NK-92 treated with Interleukin-12 subunit alpha and Interleukin-12 subunit beta, amount 100 ng/mL, for 24 hours (cell line): Measurements from ENCODE around the gene MRM2.
A peak's percentile ranks its signal among the peaks of the same experiment; 100 is the strongest.
"Not testable (repeated sequence)": the region's sequence is repeated elsewhere in the genome, so short reads cannot be mapped to it uniquely, and the experiment has no call there.

Source experiments
- DNase-seq: peaks from one replicate; lab custom pipeline; 2025; lab: John Stamatoyannopoulos, UW

MRM2 gene

DNA sequence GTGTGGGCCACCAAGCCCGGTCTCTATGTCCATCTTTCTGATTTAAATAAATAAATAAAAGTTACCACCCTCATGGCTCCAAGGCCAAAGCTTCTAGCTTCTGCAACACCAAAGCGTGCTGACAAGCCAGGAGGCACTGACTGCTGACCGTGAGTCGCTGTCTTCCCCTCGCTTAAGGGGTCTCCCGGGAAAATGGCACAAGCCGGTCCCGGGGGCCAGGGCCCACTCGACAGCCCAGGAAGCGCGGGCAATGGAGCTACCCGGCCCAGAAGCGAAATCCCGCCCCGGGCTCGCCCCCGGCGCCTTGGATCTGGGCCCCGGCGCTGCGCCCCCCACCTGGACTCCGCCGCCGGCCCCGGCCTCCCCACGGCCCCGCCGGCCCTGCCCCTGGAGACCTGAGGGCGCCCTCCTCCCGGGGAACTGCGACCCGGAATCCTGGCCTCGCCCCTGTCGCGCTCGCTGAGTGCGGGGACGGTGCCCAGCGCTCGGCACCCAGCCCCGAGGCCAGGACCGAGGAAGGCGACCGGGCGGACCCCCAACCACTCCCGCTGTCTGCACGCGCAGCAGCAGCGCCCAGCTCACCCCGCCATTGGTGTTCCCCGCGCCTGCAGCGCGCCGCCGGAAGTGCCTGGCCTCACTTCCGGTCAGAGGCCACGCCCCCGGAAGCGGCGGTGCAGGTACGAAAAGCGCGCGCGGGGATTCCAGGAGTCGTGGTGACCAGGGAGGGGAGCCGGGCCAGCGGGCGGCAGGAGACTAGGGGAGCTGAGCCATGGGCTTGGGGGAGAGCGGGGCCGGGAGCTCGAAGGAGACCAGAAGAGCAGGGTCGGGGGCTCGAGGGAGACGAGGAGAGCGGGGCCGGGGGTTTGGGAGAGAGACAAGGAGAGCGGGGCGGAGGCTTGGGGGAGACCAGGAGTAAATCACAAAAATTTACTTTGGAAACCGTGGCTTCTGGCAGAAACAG lies at the start of gene MRM2, which contains the start of gene NUDT1:
MRM2 (minus strand) TSS at position 626 of the 961 bp plus-strand sequence; CDS start at position 590, 36 bp downstream.
NUDT1 (plus strand) TSS at position 647 of the 961 bp plus-strand sequence. CDS start 2,349 bp downstream, outside the sequence.
- DNase-seq = peak; percentile 57

DNA sequence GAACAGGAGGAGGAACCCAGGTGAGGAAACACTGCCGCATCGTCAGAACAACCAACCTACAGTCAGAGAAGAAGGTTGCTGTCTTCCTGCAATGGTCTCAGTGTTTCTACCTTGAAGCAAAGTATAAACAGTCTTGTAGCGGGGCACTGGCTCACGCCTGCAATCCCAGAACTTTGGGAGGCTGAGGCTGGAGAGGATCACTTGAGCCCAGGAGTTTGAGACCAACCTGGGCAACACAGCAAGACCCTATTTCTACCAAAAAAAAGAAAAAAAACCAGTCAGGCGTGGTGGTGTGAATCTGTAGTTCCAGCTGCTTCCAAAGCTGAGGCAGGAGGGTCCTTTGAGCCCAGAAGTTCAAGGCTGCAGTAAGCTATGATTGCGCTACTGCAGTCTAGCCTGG lies 48.9 kb upstream of the MRM2 start:
- no peak for DNase-seq

GRCh38 chr7:2289621-2290020 lies 47.6 kb upstream of the MRM2 start:
- DNase-seq = no peak

- DNase-seq = no peak
Observed at GRCh38 chr7:2289111-2289586, 47.1 kb upstream of the MRM2 start.

- DNase-seq = no peak
Observed at GRCh38 chr7:2288503-2288902, 46.5 kb upstream of the MRM2 start.

DNA sequence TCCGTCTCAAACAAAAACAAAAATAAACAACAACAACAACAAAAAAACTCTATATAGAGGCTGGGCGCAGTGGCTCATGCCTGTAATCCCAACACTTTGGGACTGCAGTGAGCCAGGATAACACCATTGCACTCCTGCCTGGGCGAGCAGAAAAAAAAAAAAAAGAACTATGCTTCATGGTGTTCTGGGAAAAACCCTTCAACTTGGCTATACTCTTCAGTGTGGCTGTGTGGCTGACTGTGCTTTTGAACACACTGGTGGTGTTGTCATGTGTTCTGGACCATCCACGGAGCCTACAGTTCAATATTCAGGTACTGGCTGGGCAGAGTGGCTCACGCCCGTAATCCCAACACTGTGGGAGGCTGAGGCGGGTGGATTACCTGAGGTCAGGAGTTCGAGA lies 45.7 kb upstream of the MRM2 start:
- no peak for DNase-seq

GRCh38 chr7:2283074-2283473 lies 41.1 kb upstream of the MRM2 start:
- no peak for DNase-seq

DNA sequence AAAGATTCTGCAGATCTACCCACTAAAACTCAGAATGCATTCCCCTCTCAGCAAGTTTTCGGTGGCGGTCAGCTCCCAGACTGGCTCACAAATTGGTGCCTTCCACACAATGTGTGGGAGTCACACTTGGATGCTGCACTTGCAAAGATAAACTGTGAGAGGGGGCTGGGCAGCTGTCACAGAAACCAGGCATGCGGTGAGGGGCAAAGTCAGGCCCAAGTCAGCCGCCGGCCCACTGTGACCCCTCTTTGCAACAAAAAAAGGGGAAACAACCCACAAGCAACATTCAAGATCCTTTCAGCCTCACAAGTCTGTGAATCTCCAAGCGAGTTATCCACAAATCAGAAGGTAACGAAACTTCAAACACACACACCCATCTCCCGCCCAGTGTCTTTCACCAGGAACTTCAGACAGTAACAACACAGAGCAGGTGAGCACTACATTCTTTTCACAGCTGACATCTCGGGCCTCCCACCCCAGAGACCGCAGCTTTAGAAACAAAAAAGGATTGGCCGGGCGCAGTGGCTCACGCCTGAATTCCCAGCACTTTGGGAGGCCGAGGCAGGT lies 40.3 kb upstream of the MRM2 start:
- DNase-seq = no peak

- DNase-seq = no peak
Observed at GRCh38 chr7:2281541-2281940, 39.5 kb upstream of the MRM2 start.

GRCh38 chr7:2280424-2280823 lies 38.4 kb upstream of the MRM2 start:
- no peak for DNase-seq

- DNase-seq = no peak
Observed at GRCh38 chr7:2279896-2280295, 37.9 kb upstream of the MRM2 start.

- DNase-seq = no peak
Observed at GRCh38 chr7:2278026-2278425, 36.0 kb upstream of the MRM2 start.

GRCh38 chr7:2276107-2276506 lies 34.1 kb upstream of the MRM2 start:
- no peak for DNase-seq

DNA sequence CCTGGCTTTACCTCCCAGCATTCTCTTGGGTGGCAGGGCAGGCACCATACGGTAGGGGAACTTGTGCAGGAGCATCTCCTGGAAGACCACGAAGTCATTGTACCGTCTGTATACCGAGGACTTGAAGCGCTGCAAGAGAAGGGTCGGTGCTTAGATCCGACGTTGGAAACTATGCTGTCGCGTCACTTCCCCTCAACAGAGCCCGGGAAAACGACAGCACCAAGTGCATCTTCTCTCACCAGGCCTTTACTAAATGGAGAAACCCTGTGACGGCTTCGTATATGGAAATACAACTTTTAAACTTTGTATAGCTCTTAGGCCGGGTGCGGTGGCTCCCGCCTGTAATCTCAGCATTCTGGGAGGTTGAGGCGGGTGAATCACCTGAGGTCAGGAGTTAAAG lies 33.1 kb upstream of the MRM2 start:
- no peak for DNase-seq

DNA sequence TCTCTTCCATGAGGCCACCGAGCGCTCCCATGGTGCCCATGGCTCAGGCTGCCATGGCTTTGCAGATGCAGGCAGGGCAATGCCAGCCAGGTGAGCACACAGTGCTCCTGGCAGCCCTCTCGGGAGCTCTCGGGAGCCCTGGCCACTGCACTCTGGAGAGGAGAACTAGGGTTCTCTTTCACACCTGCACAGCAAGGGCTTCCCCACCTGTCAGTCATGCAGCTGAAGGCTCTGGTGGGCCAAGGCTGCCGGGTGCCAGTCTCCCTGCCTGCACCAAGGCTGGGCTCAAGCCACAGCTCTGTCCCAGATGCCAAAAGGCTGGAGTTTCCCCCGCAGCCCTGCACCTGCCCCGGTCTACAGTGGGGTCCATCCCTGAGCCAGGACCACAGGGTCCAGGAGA lies 32.7 kb upstream of the MRM2 start:
- DNase-seq = no peak

DNA sequence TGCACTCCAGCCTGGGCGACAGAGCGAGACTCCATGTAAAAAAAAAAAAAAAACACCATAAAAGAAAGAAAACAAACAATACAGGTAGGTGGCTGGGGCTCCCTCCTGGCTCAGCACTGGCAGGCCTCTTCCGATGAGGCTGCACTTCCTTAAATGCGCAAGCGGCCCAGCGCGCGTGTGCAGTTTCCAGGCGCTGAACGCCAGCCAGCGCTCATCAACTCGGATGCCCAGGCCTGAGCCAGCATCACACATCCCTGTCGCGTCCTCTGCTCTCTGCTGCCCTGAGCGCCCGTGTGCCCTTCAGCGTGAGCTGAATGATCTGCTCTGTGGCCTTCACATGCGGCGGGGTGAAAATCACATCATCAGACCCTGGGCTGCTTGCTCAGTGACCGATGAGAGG lies 31.9 kb upstream of the MRM2 start:
- no peak for DNase-seq

DNA sequence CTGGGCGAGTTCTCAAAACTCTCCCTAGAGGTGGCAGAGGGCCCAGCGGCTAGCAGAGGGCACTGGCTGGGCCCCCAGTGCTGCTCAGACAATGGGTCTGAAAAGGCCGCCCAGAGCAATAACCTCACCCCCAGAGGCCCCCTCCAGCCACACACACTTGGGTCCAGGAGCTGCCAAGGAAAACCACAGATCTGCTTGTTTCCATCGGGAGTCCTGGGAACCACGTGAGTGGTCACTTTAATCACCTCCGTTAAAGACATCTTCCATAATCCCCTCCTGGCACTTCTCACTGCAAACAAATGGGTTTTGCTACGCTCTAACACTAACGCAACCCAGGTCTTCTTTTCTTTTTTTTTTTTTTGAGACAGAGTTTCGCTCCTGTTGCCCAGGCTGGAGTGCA lies 30.0 kb upstream of the MRM2 start:
- no peak for DNase-seq

DNA sequence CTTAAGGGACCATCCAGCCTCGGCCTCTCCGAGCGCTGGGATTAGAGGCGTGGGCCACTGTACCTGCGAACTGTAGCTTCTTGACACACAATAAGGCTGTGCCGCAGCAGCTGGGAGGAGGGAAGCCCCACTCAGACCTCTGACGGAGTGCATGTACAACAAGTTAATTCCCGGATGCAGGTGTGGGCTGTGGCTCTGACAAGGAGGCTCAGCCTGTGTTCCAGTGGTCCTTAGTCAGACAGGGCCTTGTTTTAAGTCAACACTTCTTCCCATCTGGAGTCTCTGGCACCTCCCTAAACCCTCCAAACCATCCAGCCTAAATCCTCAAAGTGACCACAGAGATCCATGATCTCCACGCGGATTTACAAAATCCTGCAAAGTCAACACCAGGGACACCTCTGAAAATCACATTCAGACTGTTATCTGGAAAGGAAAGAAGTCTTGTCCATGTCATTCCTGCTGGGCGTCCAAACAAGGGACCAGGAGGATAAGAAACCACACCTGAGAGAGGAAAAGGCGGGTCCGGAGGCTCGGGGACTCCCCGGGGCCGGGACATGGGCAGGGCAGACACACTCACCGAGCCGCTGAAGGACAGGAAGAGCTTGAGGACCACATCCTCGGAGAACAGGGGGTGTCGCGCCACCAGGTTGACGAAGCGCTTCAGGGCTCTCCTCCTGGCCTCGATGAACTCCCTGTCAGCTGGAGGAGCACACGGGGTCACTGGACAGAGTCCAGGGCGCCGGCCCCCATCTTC lies 29.4 kb upstream of the MRM2 start:
- DNase-seq = no peak

DNA sequence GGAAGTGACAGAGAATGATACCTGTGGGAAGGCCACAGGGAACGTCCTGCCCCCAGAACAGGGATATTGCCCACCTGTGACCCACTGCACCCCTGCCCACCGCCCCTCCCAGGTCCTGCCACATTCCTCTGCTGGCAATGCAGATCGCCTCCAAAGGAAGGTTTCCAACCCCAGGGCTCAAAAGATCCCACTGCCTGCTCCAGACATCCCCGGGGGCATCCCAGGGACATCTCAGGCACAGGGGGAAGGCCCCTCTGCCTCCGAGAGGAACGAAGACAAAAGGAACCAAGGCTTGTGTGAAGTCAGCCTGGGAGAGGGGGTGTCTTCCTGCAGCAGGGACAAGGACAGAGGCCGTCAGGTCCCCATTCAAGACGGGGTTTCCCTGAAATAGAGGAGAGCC lies 28.5 kb upstream of the MRM2 start:
- no peak for DNase-seq

DNA sequence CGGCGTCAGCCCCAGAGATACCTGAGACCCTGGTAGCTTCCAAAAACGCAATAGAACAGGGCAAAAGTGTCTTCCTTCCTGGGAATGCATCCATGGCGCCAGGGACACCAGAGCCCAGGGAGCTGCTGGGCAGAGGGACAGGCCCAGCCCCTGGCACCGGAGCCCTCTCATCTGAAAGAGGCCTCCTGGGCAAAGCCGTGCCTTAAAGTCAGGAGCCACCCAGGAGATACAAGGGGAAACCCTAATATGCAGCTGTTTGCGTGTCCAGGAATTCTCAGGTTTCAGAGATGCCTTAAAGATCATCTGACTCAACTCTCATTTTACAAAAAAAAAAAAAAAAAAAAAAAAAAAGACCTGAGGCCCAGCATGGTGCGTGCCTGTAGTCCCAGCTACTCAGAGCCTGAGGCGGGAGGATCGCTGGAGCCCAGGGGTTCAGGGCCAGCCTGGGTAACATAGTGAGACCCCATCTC lies 28.0 kb upstream of the MRM2 start:
- no peak for DNase-seq

DNA sequence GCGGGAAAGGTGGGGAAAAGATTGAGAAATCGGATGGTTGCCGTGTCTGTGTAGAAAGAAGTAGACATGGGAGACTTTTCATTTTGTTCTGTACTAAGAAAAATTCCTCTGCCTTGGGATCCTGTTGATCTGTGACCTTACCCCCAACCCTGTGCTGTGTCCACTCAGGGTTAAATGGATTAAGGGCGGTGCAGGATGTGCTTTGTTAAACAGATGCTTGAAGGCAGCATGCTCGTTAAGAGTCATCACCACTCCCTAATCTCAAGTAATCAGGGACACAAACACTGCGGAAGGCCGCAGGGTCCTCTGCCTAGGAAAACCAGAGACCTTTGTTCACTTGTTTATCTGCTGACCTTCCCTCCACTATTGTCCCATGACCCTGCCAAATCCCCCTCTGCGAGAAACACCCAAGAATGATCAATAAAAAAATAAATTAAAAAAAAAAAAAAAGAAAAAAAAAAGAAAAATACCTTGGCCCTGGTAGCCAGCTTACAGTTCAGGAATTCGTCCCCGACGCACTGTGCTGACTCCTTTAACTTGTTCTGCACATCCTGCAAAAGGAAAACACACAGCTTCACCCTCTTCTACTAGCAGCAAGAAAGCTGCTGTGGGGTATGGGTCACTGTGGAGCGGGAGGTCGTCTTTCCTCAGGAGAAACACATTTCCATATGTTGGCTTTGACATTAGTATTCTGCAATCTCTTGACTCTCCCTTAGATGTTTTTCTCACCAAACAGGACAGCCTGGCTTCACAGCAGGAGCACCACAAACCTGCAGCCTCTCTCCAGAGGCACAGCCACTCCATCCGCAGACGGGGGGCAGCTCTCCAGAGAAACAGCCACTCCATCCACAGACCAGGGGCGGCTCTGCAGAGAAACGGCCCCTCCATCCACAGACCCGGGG lies 27.3 kb upstream of the MRM2 start:
- not testable (repeated sequence) for DNase-seq
